Kidney (tissue), 14 donors: Measurements from ENCODE around the gene CDK2AP2. TPM values are rescaled to one million over a fixed set of nuclear protein-coding genes. Genes with fewer than 3 reads are reported as not detected.

Source experiments
- DNase-seq, 5 donors: peaks; one replicate each; pipeline ENCODE4 v3.0.0-alpha.2; 2013 to 2020
- FAIRE-seq: peaks from 2 replicates; lab custom pipeline; 2012; peaks lifted over from hg19 to GRCh38; lab: Jason Lieb, UNC
- H3K27ac ChIP-seq, 2 donors: one replicate each; pipeline ENCODE4 v1.7.0; 2013; ENCODE audit warnings: low read depth in 2 of 2, low read length in 2 of 2, inconsistent platforms in 1 of 2
- H3K27me3 ChIP-seq: one replicate; pipeline ENCODE4 v1.7.1; 2013; ENCODE audit warnings: low read length, inconsistent platforms; ENCODE audit not compliant: control insufficient read depth, insufficient read depth
- H3K36me3 ChIP-seq, 3 donors: one replicate each; pipeline versions ENCODE4 v1.7.0 to v1.7.1; 2013; ENCODE audit warnings: low read length in 3 of 3, control low read depth in 1 of 3, inconsistent platforms in 1 of 3; ENCODE audit not compliant: insufficient read depth in 3 of 3, control insufficient read depth in 2 of 3
- H3K4me1 ChIP-seq, 3 donors: one replicate each; pipeline versions ENCODE4 v1.7.0 to v1.7.1; 2013; ENCODE audit warnings: low read length in 3 of 3, inconsistent platforms in 1 of 3, low read depth in 1 of 3; ENCODE audit not compliant: control insufficient read depth in 2 of 3, insufficient read depth in 2 of 3
- H3K4me3 ChIP-seq, 3 donors: one replicate each; pipeline versions ENCODE4 v1.7.0 to v1.8.1; 2013; ENCODE audit warnings: low read length in 3 of 3, control low read depth in 1 of 3, inconsistent platforms in 1 of 3
- H3K9ac ChIP-seq, 3 donors: one replicate each; pipeline versions ENCODE4 v1.7.0 to v1.7.1; 2013; ENCODE audit warnings: low read length in 3 of 3, control low read depth in 1 of 3, inconsistent platforms in 1 of 3
- H3K9me3 ChIP-seq, 3 donors: one replicate each; pipeline versions ENCODE4 v1.7.0 to v1.7.1; 2013; ENCODE audit warnings: low read length in 3 of 3, control low read depth in 1 of 3, inconsistent platforms in 1 of 3; ENCODE audit not compliant: control insufficient read depth in 2 of 3, insufficient read depth in 1 of 3
- intact Hi-C: fragments of 100-400 bp; cut with DNase I; formaldehyde crosslinking; loops from one replicate; pipeline ENCODE4 v1.11.1; 2022
- polyA plus RNA-seq: library from polyadenylated mRNA; stranded (reverse); fragments of 350-450 nt; fragmentation: Illumina TruSeq; extraction: RNeasy Lipid Tissue Mini Kit (QIAGEN cat#74804); gene quantifications from one replicate; pipeline ENCODE4 v1.2.3, GENCODE V29; 2014; ENCODE audit warnings: low read depth, low replicate concordance; ENCODE audit not compliant: insufficient read depth
- total RNA-seq: library from RNA; stranded (reverse); fragmentation: NEBNext Ultra II Directional; extraction: Animal tissue kit (Norgen Biotek cat#: 25700); gene quantifications from one replicate; pipeline ENCODE4 v1.2.1, GENCODE V29; 2021
- TF ChIP-seq, protein P1 (sequence below): IDR thresholded peaks from 3 replicates; pipeline ENCODE4 v1.5.1; 2012; ENCODE audit warnings: mild to moderate bottlenecking, moderate library complexity, borderline replicate concordance; ENCODE audit not compliant: insufficient read depth; ENCODE audit errors: extremely low read depth
- donor health status: control.
- donor health status: control.
- donor health status: control.
- donor health status: control.
- donor health status: control.
- donor health status: DM: yes; HTN: yes; CAD: no.
- donor health status: Normal renal cell carcinoma (clear cell type).

The CDK2AP2 gene
- total and polyA plus RNA-seq, 2 donors from 2014 or later, result 98.4 to 188 TPM

DNA sequence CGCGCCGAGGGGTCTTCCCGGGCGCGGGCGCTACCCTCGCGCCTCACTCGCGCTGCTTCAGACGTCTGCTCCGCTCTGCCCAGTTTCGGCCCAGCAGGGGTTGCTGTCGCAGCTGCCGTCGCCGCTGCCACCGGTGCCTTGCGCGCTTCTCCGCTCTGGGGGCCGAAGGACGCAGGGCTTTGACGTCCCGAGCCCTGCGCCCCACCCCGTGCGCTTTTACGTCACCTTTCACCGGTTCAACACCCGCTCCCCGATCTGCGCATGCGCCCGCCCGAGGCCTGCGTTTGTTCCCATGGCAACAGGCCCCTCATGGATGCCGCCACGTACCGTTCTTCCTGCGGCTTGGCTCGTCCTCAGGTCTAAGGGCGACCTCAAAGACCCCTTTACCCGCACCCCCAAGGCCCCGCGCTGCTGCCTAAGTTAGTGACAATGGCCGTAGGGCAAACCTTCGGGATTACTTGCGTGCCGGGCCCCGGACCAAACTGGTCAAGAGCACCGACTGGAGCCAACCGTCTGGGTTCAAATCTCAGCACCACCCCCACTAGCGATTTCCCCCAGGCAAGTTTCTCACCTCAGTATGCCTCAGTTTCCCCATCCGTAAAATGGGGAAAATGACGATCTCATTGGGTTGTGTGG is 642 bp upstream of the CDK2AP2 start:
- no peak for FAIRE-seq
- DNase-seq, result peak; percentile 97 to 99 (median 98)
- Histone ChIP-seq H3K4me3 (peak overlapping the region; percentile 71 to 86 (median 78)), H3K9me3 (no peaks in the 10 kb centered on the region), H3K36me3 (peaks cover 0 to 4% (median 2%) of the 10 kb centered on the region in 3 donors), H3K27ac (peak overlapping the region; percentile 99 to 100), H3K4me1 (peaks cover 0 to 30% (median 19%) of the 10 kb centered on the region in 3 donors), H3K9ac (peak overlapping the region; percentile 32 to 87 (median 43)), H3K27me3 (no peaks in the 10 kb centered on the region)
- intact Hi-C loops, result no loop called here
- TF ChIP-seq, protein P1, sequence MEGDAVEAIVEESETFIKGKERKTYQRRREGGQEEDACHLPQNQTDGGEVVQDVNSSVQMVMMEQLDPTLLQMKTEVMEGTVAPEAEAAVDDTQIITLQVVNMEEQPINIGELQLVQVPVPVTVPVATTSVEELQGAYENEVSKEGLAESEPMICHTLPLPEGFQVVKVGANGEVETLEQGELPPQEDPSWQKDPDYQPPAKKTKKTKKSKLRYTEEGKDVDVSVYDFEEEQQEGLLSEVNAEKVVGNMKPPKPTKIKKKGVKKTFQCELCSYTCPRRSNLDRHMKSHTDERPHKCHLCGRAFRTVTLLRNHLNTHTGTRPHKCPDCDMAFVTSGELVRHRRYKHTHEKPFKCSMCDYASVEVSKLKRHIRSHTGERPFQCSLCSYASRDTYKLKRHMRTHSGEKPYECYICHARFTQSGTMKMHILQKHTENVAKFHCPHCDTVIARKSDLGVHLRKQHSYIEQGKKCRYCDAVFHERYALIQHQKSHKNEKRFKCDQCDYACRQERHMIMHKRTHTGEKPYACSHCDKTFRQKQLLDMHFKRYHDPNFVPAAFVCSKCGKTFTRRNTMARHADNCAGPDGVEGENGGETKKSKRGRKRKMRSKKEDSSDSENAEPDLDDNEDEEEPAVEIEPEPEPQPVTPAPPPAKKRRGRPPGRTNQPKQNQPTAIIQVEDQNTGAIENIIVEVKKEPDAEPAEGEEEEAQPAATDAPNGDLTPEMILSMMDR, result no peak

DNA sequence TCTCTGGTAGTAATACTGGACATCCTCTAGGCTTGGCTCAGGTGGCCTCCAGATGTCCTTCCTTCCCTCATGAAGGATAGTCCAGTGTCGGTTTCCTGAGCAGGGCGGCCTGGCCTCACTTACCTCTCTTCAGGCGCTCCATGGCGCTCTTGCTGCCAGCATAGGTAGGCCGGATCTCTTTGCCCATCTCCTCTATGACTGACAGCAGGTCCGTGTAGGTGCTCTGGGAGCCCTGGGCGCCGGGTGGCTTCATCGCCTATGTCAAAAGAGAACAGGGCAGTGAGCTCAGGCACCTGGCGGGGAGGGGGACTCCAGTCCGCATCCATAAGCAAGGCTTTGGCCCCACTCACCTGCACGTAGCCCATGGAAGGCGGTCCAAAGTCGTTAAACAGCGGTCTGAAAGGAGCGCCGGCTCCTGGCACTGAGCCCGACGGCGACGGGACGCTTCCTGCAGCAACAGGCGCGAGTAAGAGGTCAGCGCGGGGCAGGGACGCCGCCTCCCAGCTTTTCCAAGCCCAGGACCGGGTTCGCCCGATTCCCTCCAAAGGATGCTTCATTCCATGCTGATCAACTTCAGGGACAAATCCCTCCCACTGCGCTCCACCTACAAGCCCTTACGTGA is 609 bp downstream of the CDK2AP2 start:
- Histone ChIP-seq H3K27me3 (no peaks in the 10 kb centered on the region), H3K9ac (peak overlapping the region; percentile 48 to 87 (median 81)), H3K27ac (peak overlapping the region; percentile 98 to 100), H3K9me3 (no peaks in the 10 kb centered on the region), H3K4me1 (peaks cover 0 to 31% (median 21%) of the 10 kb centered on the region in 3 donors), H3K4me3 (peak overlapping the region; percentile 71 to 86 (median 78)), H3K36me3 (peaks cover 0 to 4% (median 2%) of the 10 kb centered on the region in 3 donors)
- DNase-seq (peak in 1 of 5 donors; percentile 58), FAIRE-seq (no peak)
- intact Hi-C loops, result no loop called here
- TF ChIP-seq, protein P1, result no peak

DNA sequence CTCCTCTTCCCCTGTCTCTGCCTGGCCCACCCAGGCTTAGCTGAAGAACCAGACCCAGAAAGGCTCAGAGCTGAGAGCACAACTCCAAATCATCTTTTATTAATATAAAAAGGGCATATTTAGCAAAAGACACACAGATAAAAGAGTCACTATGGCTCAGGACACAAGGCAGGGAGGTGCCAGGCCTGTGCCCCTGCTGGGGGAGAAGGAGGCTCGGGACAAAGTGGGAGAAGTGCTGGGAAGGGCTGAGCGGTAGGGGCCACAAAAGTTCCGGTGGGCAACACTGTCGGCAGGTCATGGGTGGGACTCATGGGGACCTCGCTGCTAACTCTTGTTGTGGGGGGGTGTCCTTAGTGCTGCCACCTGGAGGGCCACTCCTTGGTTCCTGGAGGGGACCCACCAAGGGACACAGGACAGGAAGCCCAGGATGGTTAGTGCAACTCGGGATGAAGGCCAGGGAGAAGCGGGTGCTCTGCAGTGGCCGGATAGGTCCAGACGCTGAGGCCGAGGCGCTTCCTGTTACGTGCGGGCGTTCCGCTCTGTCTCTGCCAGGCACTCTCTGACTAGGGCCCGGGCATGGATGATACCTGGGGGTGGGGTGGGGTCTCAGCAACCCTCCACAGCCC is 1.4 kb downstream of the CDK2AP2 start:
- H3K4me3 ChIP-seq, result peak overlapping the region in 2 of 3 donors; percentile 78 to 86
- TF ChIP-seq, protein P1, result no peak
- DNase-seq (peak in 1 of 5 donors; percentile 81), FAIRE-seq (no peak)
- peak overlapping the region in 1 of 3 donors; percentile 87 for H3K9ac ChIP-seq
- peaks cover 0 to 10% (median 3%) of the 10 kb centered on the region in 3 donors for H3K36me3 ChIP-seq
- peaks cover 0 to 31% (median 21%) of the 10 kb centered on the region in 3 donors for H3K4me1 ChIP-seq
- intact Hi-C loops, result no loop called here
- no peaks in the 10 kb centered on the region for H3K27me3 ChIP-seq
- no peaks in the 10 kb centered on the region for H3K9me3 ChIP-seq
- H3K27ac ChIP-seq, result peak overlapping the region; percentile 97 to 98
